Hematopoietic multipotent progenitor cell treated with erythropoietin and hydrocortisone succinate and interleukin-3 and kit ligand, for 17 days (in vitro differentiated cells): ENCODE results near the gene NSUN3.
"Not testable (repeated sequence)": the region's sequence is repeated elsewhere in the genome, so short reads cannot be mapped to it uniquely, and the experiment has no call there.

Experiments
- DNase-seq: peaks from one replicate; pipeline ENCODE4 v3.0.0-alpha.2; 2015; ENCODE audit warnings: low spot score

The NSUN3 gene

DNA sequence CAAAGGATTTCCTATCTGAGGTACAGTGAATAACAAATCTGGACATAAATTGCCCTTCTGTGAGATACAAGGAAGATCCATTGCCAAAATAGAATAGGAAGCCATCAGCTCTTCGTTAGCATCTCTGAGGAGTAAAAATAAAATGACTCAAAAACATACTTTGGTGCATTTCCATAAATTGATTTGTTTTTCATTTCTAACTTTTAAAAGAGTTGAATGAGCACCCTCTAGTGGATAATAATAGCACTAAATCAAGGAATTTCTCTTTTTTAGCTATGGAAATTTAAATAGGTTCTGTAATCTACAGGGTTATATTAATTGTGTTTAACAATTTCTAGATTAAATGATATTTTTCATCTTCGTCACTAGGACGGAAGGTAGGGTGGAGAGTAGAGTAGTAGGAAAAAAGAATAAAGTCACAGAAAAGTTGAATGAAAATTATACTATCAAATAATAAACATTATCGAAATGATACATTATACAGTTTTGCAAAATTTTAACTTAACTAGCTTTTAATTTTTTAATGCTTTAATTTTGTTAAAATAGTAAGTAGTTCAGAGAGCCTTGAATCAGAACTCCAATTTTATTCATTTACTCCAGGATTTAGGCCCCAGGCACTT lies 6.4 kb downstream of the NSUN3 start:
- DNase-seq = peak; percentile 68

DNA sequence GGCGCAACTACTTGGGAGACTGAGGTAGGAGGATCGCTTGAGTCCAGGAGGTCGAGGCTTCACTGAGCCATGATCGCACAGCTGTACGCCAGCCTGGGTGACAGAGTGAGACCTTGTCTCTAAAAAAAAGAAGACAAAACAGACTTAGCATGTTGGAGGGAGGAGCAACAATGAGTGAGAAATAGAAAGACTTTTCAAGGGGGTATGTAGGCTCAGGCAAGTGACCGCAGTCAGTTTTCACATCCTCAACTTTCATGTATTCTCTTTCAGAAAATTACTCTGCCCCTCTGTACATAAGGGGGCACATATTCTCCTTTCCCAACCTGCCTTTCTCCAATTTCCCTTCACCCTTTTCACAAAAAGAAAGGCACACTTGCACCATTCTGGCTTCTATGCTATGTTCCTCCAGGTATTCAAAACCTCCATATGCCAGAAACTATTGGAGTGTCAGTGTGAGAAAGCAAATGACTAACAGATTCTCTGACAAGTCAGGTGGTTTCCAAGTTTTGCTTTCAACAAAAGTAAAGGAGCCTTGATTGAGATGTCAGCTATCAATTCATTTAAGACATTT lies 7.6 kb downstream of the NSUN3 start:
- no peak for DNase-seq

DNA sequence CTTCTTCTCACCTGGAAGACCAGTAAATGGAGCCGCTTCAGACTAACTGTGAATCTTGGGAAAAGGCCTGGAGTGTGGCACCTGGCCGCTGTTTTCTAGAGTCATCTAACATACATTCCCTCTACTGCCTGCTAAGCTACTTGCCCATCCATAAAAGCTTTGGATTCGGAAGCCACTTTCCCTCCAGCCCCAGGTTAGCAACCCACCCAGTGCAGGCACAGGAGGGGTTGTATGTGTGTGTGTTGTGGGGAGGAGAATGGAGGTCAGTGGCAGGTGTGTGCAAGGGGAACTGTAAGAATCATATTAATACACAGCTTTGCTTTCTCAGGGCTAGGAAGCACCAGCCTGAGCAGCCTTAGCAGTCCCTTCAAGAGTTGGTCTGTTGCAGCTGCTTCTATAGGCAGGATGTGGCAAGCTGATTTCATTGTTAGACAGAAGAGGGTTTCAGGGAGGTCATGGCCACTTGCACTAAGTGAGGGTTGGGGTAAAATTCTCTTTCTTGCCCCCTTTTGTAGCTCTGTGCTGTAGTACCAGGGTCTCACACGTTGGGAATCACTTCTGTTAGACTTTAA lies 8.9 kb downstream of the NSUN3 start:
- no peak for DNase-seq

DNA sequence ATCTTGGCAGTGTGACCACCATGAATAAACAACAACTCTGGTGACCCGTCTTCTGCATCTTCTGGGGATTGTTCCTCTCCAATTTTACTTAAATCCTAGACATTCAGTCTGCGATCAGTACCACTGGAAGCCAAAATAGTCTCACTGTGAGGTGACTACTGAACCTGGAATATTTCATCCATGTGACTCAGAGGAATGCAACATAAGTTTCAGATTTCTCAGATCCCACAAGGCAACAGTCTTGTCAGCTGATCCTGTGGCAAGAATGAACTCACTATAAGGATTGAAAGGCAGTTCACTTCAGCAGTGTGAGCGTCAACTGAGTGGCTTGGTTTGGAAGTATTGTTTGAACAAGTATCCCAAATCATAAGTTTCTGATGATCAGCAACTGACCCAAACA lies 13.2 kb downstream of the NSUN3 start:
- DNase-seq = no peak

DNA sequence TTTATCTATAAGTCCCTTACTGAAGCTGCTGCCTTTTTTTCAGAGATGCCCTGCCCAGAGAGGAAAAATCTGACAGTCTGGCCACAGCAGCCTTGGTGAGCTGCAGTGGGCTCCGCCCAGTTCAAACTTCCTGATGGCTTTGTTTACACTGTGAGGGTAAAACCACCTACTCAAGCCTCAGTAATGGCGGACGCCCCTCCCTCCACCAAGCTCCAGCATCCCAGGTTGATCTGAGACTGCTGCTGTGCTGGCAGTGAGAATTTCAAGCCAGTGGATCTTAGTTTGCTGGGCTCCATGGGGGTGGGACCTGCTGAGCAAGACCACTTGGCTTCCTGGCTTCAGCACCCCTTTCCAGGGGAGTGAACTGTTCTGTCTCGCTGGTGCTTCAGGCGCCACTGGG lies 17.7 kb downstream of the NSUN3 start:
- not testable (repeated sequence) for DNase-seq

DNA sequence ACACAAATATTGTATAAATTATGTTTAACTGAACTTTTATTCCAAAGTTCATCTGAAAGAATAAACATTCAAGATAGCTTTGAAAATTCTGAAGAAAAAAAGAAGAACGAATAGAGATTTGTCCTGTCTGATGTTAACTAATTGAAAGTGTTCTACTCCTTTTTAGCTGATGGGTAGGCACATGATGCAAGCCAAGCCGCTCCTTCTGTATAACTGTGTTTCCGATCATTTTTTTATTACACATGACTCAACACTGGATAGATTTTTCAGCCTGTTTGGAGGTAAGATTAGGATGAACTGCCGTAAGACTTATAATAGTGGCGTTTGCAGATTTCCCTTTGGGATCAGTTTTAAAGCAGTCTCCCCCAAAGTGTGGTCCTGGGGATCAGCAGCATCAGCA lies 19.0 kb downstream of the NSUN3 start:
- no peak for DNase-seq

DNA sequence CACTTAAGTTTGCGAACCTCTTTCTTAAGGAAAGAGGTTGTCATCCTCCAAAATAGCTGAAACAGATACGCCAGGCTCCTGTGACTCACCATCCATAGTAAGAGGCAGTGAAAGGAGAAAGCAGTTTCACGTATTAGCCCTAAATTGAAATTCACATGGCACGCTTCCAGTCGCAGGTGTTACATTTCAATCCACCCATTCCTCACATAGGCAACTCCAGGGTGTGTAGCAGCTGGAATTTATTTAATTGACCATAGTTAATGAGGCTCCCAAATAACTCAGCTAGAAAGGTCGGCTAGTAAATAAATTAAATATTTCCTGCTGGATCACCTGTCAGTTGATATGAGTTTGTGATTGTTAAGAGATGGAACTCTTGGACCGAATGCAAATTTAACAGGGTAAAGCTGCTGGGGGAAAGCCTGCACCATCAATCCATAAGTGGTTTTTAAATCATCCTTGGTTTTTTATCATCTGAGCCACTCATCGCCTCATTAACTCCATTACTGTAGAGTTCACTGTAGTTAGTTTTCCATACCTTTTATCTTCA lies 19.6 kb downstream of the NSUN3 start:
- DNase-seq = no peak

DNA sequence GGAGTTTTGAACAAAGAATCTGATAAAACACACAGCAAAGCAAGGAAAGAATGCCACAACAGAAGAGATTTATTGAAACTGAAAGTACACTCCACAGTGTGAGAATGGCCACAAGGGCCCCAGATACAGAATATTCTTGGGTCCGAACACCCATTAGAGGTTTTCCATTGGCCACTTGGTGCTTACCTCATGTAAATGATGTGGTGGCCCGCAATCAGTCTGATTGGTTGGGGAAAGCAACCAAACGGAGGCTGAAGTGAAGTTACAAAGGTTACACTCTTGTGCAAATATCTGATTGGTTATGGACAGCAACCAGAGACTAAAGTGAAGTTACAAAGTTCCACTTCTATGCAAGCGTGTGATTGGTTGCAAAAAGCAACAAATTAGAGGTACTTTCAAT lies 20.4 kb downstream of the NSUN3 start:
- no peak for DNase-seq

DNA sequence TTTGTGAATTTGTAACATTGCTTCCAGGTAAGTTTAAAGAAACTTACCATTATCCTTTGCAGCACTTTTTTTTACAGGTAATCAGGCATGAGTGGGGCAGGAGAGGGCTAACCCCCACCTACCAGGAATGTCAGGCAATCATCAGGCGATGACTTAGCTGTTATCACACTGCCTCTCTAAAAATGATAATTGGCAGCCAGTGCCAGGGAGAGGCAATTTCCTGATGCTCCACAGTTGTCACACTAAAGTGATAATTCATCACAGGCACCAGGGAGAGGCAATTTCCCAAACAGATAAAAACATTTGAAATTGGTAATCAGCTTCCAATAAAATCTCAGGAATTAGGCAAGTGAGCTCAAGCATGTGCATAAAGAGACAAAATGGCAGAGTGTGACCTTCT lies 26.3 kb downstream of the NSUN3 start:
- no peak for DNase-seq

DNA sequence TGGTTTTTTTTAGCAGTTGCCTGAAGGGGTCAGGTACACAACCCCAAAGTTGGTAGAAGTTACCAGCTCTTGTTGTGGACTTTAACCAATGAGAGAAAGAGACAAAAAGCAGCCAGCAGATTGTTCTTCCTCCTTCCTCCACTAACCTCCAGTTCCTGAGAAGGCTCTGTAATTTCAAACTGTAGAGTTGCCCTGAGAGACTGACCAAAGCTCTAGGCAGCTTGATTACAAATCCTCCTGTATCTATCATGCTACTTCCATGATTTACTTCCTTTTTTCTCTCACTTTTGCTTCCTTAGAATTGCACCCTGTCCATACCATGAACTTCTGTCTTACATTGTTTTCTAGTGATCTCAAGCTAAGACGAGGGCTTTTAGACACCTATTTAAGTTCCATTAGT lies 29.2 kb downstream of the NSUN3 start:
- no peak for DNase-seq

DNA sequence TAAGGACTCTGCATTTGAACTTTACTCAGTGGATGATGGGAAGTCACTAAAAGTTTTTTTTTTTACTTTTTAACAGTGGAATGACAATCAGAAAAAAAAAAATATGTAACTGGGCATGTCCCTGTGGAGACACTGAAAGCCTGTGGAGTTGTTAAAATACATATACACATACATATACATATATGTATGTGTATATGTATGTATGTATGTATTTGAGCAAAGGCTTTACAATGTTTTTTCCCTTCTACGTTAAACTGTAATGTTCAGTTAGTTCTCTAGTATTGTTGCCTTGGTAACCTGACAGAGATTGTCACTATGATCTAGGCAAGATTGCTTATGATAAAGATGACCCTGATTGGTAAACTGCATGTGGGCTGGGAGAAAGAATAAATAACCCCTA lies 30.3 kb downstream of the NSUN3 start:
- no peak for DNase-seq

DNA sequence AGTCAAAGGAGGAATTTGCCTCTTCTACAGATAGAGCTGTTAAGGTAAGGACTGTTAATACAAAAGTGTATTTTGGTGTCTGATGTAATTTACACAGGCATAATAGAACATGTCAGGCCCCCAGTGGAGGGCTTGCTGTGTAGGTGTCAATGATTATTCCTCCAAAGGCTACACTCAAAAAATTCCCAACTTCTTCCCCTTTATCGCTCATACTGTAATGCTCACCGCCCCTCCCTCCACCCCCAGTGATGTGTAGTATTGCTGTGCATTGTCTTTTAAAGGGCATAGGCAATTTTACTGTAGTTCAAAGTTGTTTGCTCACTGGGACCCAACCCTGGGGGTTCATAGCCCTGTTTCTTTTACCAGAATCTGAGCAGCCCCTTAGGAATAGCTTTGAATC lies 32.2 kb downstream of the NSUN3 start:
- no peak for DNase-seq

DNA sequence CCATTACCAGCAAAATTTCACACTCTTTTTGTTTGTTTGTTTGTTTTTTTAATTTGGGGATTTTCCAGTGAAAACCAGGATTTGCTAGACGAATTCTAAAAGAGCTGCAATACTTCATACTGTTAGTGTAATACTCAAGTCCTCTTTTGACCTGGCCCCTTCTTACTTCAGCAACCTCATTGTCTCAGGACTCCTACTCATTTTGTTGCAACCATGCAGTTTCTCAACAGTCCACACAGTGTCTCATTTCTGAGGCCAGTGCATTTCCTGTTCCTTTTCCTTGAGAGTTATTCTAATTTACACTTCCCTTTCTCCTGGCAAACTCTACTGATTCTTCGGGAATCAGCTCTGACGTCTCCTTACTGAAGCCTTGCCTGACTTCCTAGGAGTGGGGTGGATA lies 35.6 kb downstream of the NSUN3 start:
- DNase-seq = no peak

DNA sequence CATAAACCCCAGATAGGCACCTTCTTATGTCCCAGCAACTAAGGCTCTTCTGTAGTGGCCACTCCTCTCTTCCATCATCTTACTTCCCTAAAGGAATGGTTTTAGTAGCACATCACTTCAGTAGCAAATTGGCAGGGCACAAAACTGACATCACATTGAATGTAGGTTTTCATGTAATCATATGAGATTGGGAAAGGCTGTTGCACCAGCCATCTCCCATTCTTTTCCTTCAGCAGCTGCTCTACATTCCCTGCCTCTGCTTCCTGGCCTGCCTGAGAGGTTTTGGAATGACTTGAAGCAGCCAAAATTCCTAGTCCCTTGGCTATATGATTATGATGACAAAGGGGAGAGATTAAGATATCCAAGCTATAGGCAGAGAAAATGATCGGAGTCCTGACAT lies 36.5 kb downstream of the NSUN3 start:
- no peak for DNase-seq

DNA sequence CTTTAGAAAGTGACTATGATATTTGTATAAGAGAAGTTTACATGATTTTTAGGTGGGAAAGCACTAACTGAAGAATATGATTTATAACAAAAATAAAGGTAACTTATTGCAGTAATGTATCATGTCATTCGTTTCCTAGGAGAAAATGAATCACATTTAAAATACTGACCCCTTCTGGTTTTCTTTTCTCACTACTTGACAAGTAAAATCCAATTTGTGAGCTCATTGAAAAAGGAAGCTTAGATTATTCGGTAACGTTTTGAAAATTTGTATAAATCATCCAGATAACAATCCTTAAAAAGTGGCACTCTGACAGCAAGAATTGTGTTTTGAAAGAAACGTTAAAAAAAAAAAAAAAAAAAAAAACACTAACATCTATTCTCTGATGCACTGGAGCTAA lies 39.0 kb downstream of the NSUN3 start:
- peak; percentile 15 for DNase-seq

DNA sequence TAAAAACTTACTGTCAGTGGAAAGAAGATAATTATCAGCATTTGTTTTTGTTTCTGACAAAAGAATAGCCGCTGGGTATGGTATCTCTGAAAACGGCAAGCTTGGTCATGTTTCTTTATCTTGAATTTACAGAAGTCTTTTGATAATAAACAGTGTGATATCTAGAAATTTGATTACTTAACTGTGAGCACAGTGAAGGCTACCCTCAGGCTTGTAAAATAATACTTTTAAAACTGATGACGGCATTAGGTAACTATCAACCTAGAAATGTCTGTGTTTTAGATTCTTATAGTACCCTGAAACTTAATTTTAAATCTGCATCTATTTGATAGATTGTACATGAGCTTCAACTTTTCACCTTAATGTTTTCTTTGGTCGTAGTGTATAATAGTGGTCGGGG lies 43.4 kb downstream of the NSUN3 start:
- no peak for DNase-seq

DNA sequence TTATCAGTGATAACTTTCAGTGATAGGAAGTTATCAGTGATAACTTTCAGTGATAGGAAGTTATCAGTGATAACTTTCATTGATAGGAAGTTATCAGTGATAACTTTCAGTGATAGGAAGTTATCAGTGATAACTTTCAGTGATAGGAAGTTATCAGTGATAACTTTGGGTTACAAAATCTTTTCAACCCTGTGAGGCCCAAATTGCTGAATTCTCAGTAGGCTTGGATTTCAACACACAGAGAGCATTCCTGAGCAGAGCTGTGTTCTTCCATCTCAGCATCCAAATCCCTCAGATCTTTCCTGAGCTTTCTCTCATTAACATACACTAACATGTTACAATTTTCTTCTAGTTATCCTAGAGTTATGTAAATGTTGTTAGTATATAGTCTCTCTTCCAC lies 47.4 kb downstream of the NSUN3 start:
- DNase-seq = not testable (repeated sequence)

DNA sequence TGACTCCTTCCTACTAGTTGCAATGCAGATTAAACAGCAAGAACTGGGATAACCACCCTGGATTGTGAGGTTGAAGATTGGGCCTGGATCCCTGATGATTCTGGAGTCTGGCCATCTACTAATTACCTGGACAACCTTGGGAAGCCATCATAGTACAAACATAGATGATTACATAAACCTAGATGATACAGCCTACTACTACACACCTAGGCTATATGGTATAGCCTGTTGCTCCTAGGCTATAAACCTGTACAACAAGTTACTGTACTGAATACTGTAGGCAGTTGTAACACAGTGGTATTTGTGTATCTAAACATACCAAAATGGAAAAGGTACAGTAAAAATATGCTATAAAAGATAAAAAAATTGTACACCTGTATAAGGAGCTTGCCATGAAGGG lies 48.0 kb downstream of the NSUN3 start:
- no peak for DNase-seq

DNA sequence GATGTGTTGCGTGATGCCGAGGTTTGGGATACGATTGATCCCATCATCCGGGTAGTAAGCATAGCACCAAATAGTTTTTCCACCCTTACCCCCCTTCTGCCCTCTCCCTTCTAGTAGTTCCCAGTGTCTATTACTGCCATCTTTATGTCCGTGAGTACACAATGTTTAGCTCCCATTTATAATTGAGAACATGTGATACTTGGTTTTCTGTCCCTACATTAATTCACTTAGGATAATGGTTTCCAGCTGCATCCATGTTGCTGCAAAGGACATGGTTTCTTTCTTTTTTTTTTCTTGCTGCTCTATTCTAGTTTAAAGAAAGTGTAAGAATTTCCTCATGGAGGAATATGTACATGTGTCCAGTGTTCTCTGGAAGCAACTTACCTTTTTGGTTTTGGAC lies 51.8 kb downstream of the NSUN3 start:
- no peak for DNase-seq

DNA sequence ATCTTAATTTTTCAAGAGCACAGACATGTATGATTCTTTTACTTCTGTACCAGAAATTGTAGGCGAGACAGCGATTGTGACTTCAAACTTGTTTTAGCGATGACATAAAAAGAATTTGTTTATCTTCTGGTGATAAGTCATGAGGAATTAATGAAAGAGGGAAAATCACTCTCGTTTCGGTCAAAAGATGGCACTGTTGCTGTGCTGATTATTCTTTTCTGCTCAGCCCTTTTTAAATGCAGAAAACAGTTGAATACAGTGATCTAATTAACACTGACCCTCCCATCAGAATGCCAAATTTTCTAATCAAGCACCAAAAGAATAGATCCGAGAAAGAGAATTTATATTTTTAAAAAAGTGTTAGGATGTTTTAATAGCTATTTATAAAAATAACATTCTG lies 52.6 kb downstream of the NSUN3 start:
- no peak for DNase-seq

DNA sequence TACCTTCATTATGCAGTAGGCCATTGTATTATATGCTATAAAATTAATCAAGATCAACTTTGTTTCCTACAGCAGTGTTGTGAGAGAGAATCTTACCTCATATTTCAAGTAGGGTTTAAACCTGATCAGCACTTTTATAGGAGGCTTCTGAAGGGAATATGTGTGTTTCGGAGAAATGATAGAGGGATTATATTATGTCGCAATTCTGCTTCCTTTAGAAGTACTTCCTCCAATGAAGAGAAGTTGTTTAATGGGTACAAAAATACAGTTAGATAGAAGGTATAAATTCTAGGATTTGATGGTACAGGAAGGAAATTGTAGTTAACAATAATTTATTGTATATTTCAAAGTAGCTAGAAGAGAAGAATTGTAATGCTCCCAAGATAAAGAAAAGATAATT lies 54.9 kb downstream of the NSUN3 start:
- no peak for DNase-seq

DNA sequence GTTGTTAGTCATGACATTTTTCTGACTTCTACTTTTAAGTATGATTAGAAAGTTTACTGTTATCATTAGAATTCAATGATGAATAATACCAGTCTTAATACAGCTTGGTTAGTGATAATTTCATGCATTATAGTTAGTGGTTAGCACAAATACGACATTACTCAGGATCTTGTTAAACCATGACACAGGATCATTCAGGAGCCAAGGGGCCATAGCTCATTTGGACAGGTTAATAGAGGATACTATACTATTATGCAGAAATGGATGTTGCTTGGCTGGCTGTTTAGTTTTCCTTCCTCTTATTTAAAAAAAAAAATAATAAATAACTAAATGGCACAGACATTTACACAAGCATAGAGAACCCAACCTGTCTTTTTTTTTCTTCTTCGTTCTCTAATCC lies 55.5 kb downstream of the NSUN3 start:
- no peak for DNase-seq

DNA sequence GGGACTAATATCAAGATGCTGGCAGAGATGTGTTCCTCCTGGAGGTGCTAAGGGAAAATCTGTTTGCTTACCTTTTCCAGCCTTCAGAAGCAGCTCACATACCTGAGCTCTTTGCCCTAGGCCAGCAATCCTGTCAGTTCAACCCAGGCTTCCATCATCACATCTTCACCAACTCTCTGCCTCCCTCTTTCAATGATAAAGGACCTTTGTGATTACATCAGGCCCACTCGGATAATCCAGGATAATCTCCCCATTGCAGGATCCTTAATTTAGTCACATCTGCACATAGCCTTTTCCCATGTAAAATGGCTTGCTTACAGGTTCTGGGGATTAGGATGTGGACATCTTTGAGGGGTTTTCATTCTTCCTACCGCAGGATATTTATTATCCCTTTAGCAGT lies 58.3 kb downstream of the NSUN3 start:
- DNase-seq = no peak

DNA sequence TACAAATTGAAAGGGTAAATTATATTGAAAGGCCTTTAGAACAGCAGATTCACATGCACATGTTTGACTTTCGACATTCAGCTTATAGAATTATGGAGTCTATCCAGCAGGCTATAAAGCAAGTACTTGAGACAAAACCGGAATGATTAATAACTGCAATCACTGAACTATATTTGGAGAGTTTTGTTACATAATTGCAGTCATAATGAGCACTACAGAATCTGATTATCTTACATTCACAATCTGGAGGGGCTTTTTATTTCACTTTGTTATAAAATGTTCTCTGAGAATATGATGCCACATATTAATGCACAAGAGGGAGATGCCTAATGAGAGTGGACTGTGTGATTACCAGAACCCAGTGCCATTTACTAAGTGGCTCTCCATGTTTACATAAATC lies 64.3 kb downstream of the NSUN3 start:
- no peak for DNase-seq
